Left kidney (tissue), 8 donors: ENCODE results near the gene ANP32D. TPM values are rescaled to one million over a fixed set of nuclear protein-coding genes. Genes with fewer than 3 reads are reported as not detected.
"Not testable (repeated sequence)": the region's sequence is repeated elsewhere in the genome, so short reads cannot be mapped to it uniquely, and the experiment has no call there.

Source experiments
- DNase-seq: peaks from one replicate; pipeline ENCODE4 v3.0.0-alpha.2; 2013
- long read RNA-seq, 8 donors: transcript quantifications; one replicate each; lab custom pipeline, GENCODE V29; 2026
- polyA plus RNA-seq: library from polyadenylated mRNA; unstranded; fragments of 120-200 nt; gene quantifications from one replicate; pipeline ENCODE4 v1.2.1, GENCODE V29; 2013; ENCODE audit not compliant: insufficient read length

ANP32D gene
- polyA plus RNA-seq: 0.35 TPM
- long read RNA-seq, donor 1: 0 reads
- long read RNA-seq, donor 2: 0 reads
- long read RNA-seq, donor 3: 0 reads
- long read RNA-seq, donor 4: 0 reads
- long read RNA-seq, donor 5: 0 reads
- long read RNA-seq, donor 6: 0 reads
- long read RNA-seq, donor 7: 0 reads
- long read RNA-seq, donor 8: 0 reads

DNA sequence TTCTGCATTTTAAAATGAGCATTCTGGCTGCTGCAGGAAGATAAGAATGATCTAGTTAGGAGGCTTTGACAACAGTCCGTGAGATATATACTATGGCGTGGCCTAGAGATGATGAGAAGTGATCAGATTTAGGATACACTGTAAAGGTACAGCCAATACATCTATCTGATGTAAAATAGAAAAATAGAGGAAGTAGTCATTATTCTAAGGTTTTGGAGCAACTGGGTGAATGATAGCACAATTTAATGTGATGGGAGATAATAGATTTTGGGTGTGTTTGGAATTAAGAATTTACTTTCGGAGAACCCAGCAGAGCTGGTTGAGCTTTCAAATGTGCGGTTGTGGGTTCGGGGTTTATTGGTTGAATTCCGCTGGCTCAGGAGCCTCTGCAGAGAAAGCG is at the start of gene ANP32D:
Gene ANP32D (plus strand): TSS at position 301 of the 400 bp plus-strand sequence. CDS start 106 bp downstream, outside the sequence.
- no peak for DNase-seq

DNA sequence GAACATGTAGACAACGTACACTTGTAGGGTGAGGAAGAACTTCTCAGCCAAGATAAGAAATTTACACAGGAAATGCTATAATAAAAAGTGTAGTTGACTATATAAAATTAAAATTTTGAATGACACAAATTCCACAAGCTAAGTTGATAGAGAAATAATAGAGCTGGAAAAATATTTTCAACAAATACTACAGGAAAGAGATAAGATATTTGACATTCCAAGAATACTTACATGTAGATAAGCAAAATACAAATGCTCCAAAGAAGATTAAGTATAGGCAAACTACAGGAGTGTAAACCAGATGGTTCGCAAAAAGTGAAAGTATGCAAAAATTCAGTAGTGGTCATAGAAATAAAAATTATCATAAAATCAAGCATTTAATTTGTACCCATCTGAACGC is 49.2 kb upstream of the ANP32D start:
- no peak for DNase-seq

DNA sequence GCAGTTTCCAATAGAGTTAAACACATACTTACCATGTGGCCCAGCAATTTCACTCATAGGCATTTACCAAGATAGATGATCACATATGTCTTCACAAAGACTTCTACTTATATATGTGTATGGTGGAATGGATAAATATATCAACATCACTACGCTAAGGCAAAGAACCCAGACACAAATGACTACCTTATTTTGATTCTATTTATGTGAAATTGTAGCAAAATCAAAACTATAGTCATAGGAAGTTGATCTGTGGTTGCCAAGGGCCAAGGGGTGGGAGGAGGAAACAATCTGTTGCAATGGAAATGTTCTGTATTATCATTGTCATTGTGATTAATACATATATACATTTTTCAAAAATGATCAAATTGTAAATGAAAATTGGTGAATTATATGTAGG is 47.7 kb upstream of the ANP32D start:
- no peak for DNase-seq

DNA sequence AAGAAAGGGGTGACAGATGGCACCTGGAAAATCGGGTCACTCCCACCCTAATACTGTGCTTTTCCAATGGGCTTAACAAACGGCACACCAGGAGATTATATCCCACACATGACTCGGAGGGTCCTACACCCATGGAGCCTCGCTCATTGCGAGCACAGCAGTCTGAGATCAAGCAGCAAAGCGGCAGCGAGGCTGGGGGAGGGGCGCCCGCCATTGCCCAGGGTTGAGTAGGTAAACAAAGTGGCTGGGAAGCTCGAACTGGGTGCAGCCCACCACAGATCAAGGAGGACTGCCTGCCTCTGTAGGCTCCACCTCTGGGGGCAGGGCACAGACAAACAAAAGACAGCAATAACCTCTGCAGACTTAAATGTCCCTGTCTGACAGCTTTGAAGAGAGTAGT is 38.3 kb upstream of the ANP32D start:
- DNase-seq: not testable (repeated sequence)

DNA sequence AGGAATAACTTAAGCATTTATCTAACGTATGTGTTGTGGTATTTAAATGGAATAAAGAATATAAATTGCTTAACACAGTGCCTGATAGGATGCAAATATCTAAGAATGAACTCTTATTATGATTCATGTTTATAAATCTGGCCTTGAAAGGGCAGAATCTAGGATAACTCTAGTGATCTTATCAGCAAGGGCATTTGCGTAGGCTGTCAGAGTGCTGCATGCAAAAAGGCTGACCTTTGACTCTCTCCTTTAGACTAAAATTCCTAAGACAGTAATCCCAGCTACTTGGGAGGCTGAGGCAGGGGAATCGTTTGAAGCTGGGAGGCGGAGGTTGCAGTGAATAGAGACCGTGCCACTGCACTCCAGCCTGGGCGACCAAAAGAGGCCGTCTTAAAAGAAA is 31.3 kb upstream of the ANP32D start:
- no peak for DNase-seq

DNA sequence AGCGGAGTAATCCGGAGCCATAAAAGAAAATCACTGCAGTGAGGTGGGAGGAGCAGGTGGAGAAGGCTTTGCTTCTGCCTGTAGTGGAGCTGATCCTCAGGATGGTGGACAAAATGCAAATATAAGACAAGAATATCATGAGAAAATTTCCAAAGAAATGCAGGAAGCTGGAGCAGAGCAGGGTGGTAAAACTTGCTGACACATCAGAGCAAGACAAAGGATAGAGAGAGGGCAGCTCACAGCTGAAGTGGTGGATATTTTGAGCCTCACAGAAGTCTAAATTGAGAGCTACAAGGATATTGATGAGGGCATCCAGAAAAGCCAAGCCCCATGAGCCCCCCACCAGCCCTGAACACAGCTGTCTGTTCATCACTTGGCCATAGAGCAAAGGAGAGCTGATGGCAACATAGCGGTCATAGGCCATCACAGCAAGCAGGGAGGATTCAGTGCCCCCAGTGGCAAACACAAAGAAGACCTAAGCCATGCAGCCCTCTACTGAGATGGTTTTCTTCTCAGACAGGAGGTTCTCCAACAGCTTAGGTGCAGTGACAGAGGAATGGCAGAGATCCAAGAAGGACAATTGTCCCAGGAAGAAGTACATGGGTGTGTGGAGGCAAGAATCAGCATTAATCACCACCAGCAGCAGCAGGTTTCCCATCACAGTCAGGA is 30.0 kb upstream of the ANP32D start:
- DNase-seq: no peak

DNA sequence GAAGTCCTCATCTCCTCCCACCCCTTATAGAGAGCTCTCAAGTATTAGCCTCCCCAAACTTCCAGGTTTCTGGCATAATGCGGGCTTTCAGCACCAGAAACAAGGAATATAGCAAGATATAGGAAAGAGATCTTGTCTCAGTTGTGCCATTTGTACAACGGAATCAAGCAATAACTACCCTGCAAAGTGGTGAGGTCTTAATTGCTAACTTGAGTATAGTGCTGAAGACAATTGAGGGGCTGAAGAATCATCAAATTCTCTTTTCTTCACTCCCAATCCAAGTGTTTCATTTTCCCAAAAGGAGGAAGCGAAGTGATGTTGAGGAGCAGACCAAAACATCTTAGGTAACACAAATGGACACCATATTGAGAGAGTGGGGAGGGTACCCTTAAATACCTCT is 26.8 kb upstream of the ANP32D start:
- no peak for DNase-seq

DNA sequence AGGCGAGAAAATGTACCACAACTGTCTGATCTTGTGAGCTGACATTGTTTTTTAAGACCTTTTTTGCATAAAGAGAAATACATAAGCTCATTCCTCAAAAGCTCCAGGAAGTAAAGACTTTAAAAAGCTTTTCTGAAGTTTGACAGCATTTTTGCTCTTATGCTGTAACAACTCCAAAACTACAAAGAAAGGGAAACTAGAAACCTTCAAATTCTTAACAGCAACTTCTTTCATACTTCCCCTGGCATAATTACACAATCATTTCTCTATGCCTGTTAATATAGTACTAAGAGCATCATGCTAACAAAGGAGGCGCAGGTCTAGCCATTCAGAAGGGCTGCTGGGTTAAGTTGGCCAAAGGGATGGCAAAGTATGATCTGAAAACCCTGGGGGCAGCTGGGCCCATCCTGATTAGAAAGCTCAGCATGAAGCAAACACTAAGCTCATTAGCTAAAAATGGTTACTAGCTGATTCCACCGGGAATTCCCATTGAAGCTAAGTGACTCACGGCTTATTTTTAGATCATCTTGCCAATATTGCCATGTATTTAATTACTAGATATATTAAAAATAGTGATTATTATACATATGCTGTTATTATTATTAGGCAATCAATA is 26.1 kb upstream of the ANP32D start:
- peak; percentile 2 for DNase-seq

DNA sequence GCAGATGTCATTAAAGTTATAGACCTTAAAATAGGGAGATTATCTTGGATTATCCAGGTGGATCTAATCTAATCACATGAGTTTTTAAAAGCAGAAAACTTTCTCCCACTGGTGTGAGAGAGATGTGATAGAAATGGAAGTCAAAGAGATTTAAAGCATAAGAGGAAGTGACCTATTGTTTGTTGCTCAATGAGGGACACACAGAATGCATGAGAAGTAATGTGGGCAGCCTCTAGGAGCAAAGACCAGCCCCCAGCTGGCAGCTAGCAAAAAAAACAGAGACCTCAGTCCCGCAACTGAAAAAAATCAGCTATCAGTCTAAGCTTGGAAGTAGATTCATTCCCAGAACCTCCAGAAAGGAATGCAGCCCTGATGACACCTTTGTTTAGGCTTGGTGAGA is 24.6 kb upstream of the ANP32D start:
- DNase-seq: no peak

DNA sequence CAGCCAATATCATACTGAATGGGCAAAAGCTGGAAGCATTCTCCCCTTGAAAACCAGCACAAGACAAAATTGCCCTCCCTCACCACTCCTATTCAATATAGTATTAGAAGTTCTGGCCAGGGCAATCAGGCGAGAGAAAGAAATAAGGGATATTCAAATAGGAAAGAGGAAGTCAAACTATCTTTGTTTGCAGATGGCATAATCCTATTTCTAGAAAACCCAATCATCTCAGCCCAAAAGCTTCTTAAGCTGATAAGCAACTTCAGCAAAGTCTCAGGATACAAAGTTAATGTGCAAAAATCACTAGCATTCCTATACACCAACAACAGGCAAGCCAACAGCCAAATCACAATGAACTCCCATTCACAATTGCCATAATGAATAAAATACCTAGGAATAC is 21.0 kb upstream of the ANP32D start:
- DNase-seq: no peak

DNA sequence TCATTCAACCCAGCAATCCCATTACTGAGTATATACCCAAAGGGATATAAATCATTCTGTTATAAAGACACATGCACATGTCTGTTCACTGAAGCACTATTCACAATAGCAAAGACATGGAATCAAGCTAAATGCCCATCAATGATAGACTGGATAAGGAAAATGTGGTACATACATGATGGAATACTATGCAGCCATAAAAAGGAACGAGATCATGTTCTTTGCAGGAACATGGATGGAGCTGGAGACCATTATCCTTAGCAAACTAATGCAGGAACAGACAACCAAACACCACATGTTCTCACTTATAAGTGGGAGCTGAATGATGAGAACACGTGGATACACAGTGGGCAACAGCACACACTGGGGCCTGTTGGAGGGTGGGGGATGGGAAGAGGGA is 19.4 kb upstream of the ANP32D start:
- DNase-seq: not testable (repeated sequence)

DNA sequence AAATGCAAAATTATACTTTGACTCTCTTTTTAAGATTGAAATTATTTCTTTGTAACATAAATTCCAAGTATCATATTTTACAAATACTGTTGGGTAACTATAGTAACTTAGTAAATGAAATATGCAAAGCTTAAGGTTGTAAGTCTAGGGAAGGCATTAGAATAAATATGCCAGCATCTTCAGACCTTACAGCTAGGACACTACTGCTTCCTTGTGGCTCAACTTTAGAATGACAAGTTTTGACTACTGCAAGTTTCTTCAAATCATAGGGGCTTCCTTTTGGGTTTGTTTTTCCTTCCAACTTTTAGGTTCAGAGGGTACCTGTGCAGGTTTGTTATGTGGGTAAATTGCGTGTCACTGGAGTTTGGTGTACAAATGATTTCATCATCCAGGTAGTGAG is 17.7 kb upstream of the ANP32D start:
- peak; percentile 3 for DNase-seq

DNA sequence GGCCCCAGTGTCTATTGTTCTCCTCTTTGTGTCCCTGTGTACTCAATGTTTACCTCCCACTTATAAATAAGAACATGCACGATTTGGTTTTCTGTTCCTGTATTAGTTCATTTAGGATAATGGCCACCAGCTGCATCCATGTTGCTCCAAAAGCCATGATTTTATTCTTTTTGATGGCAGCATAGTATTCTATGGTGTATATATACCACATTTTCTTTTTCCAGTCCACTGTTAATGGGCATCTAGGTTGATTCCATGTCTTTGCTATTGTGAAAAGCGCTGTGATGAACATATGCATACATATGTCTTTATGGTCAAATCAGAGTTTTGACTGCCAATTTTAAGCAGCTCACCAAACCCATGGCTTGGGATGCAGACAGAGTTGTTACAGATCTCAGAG is 17.2 kb upstream of the ANP32D start:
- no peak for DNase-seq

DNA sequence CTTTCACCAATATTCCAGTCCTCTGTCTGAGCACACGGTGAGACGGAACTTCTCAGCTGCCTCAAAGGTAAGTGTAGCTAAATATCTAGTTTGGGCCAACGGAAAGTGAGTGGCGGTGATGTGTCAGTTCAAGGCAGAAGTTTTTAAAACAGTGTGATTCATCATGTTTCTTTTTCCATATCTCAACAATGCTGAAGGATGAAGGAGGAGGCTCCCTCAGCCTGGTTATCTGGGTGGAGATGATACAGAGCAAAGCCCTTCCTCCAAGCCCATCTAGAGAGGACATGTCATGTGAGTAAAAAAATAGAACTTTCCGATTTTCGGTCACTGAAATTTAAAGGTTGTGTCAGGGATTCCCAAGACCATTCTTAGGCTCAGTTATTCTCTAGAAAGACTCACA is 13.1 kb upstream of the ANP32D start:
- DNase-seq: no peak

DNA sequence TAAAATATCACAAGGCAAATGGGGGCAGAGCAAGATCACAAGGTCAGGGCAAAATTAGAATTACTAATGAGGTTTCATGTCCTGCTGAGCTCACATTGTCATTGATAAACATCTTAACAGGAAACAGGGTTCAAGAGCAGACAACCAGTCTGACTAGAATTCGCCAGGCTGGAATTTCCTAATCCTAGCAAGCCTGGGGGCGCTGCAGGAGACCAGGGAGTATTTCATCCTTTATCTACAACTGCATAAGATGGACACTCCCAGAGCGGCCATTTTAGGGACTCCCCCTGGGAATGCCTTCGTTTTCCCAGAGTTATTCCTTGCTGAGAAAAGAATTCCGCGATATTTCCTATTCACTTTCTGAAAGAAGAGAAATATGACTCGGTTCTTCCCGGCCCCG is 3.3 kb upstream of the ANP32D start:
- not testable (repeated sequence) for DNase-seq

DNA sequence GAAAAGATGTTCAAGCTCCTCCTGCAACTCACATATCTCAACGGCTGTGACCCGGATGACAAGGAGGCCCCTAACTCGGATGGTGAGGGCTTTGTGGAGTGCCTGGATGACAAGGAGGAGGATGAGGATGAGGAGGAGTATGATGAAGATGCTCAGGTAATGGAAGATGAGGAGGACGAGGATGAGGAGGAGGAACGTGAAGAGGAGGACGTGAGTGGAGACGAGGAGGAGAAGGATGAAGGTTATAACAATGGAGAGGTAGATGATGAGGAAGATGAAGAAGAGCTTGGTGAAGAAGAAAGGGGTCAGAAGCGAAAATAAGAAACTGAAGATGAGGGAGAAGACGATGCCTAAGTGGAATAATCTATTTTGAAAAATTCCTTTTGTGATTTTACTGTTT is 702 bp downstream of the ANP32D start:
- DNase-seq: no peak

DNA sequence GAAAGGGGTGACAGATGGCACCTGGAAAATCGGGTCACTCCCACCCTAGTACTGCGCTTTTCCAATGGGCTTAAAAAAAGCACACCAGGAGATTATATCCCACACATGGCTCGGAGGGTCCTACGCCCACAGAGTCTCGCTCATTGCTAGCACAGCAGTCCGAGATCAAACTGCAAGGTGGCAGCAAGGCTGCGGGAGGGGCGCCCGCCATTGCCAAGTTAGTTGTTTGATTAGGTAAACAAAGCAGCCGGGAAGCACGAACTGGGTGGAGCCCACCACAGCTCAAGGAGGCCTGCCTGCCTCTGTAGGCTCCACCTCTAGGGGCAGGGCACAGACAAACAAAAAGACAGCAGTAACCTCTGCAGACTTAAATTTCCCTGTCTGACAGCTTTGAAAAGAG is 2.1 kb downstream of the ANP32D start:
- not testable (repeated sequence) for DNase-seq

DNA sequence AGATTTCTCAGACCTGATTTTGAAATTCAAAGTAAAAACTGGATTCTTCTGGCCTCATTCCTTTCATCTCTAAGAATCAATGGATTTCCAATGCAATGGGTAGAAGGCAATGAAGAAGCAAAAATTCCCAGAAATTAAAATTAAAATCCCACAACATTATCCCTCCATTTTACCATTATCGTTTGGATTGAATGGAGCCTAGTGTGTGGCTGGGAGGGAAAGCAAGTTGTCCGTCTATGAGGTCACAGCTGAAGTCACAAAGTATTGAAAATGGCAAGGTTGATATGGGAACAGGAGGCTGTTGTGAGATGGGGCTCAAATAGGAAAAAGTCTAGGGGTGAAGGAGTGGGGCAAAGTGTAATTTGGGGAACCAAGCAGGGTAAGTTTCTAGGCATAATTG is 9.8 kb downstream of the ANP32D start, which contains the start of gene C12orf54:
Gene C12orf54 (plus strand): TSS at position 301 of the 400 bp plus-strand sequence. CDS start 799 bp downstream, outside the sequence.
- no peak for DNase-seq

DNA sequence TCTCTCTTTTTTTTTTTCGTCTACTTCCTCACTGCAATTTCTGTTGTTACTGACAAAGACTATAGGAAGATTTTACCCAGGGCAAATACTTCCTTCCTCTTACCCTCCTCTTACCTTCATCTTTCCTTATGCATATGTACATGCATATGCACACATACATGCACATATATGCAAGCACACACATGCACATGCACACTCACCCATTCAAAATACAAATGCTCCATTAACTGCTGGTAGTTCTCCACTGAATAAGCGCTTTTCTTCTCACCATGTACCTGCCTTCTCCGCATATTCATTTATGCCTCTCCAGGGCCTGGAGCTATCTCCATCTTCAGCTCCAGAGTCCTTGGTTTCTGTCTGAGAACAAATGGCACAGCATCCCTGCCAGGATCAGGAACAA is 10.6 kb downstream of the ANP32D start:
- no peak for DNase-seq

DNA sequence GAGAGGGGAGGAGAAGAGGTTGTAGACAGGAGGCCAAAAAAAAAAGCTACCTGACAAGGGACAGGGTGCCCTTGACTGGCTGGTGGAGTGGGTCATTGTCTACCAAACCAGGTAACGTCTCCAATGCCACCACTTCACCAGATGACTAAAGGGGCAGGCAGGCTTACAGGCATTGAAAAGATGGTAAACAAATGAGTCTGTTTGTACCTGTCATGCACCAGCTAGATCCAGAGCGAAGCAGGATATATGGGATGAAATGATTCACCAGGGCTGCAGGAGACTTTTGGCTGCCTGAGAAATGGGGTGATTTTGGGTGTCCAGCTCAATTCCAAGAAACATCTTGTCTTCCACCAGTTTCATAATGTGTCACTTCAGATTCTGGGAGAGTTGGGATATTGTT is 13.9 kb downstream of the ANP32D start:
- DNase-seq: no peak

DNA sequence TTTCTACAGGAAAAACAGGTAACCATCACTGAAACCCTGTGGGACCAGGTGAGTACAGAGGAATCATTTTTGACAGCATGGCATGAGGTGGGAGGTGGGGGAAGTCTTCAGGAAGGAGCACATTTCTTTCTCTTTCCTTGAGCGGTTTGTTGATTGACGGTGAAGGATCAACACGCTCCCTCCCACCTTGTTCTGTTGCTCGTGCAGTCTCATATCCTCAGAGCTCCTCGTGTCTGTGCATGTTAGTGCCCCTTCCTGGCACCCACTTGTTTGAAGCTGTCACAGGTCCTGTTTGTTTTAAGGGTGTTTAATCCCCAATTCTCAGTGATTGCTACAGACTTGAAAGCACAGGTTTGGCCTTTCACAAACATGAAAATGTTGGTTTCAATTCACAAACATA is 14.3 kb downstream of the ANP32D start:
- DNase-seq: no peak

DNA sequence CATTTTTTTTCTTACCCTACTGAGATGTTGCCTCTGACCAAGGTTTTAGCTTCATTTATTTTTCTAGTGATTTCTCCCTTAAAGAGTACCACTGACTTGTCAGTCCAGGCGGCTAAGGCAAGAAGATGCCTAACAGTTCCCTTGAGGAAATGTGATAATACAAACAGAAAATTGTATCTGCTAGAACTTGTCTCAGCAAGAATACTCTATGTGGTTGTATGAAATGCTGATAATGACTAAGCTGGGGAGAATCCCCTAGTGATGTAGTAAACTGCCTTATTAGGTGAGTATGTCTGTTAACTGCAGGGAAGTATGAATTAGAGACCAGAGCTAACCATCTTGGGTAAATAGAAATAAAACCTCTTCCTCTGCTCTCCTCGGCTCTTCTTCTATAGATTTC is 16.7 kb downstream of the ANP32D start:
- DNase-seq: no peak

DNA sequence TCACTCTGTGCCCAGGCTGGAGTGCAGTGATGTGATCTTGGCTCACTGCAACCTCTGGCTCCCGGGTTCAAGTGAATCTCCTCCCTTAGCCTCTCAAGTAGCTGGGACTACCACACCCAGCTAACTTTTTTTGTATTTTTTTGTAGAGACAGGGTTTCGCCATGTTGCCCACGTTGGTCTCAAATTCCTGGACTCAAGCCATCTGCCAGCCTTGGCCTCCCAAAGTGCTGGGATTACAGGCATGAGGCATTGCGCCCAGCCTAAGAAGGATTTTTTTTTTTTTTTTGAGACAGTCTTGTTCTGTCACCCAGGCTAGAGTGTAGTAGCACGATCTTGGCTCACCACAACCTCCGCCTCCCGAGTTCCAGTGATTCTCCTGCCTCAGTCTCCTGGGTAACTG is 17.1 kb downstream of the ANP32D start:
- not testable (repeated sequence) for DNase-seq

DNA sequence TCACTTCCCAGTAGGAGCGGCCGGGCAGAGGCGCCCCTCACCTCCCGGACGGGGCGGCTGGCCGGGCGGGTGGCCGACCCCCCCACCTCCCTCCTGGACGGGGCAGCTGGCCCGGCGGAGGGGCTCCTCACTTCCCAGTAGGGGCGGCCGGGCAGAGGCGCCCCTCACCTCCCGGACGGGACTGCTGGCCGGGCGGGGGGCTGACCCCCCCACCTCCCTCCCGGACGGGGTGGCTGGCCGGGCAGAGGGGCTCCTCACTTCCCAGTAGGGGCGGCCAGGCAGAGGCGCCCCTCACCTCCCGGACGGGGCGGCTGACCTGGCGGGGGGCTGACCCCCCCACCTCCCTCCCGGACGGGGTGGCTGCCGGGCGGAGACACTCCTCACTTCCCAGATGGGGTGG is 27.9 kb downstream of the ANP32D start:
- DNase-seq: not testable (repeated sequence)
